Stimulated activated CD4-positive, alpha-beta T cell treated with anti-CD3 and anti-CD28 coated beads, Interleukin-2, amount 100 ng/mL, for 24 hours (primary cell): ENCODE data around the gene KLHL24.
A peak's percentile ranks its signal among the peaks of the same experiment; 100 is the strongest.
"Not testable (repeated sequence)": the region's sequence is repeated elsewhere in the genome, so short reads cannot be mapped to it uniquely, and the experiment has no call there.

ENCODE experiments used
- DNase-seq, 2 donors: peaks; one replicate each; pipeline ENCODE4 v3.0.0-alpha.2; 2020

The KLHL24 gene

GRCh38 chr3:183636221-183637105 is 1.0 kb downstream of the KLHL24 start:
- DNase-seq: peak; percentile 92

- DNase-seq: no peak
Observed at GRCh38 chr3:183637106-183637486, 1.7 kb downstream of the KLHL24 start.

- DNase-seq: not testable (repeated sequence)
Observed at GRCh38 chr3:183637633-183638032, 2.2 kb downstream of the KLHL24 start.

GRCh38 chr3:183638101-183638852 is 2.9 kb downstream of the KLHL24 start:
- no peak for DNase-seq

- not testable (repeated sequence) for DNase-seq
Observed at GRCh38 chr3:183640635-183641034, 5.2 kb downstream of the KLHL24 start.

GRCh38 chr3:183641882-183642281 is 6.5 kb downstream of the KLHL24 start:
- DNase-seq: no peak

GRCh38 chr3:183644244-183644643 is 8.8 kb downstream of the KLHL24 start:
- DNase-seq: no peak

GRCh38 chr3:183645254-183645653 is 9.8 kb downstream of the KLHL24 start:
- DNase-seq: no peak

- no peak for DNase-seq
Observed at GRCh38 chr3:183650554-183650953, 15.1 kb downstream of the KLHL24 start.

- DNase-seq: no peak
Observed at GRCh38 chr3:183653209-183654064, 18.0 kb downstream of the KLHL24 start.

- no peak for DNase-seq
Observed at GRCh38 chr3:183654727-183655126, 19.3 kb downstream of the KLHL24 start.

- no peak for DNase-seq
Observed at GRCh38 chr3:183662099-183662498, 26.7 kb downstream of the KLHL24 start.

GRCh38 chr3:183664913-183665381 is 29.5 kb downstream of the KLHL24 start:
- no peak for DNase-seq

GRCh38 chr3:183680061-183680460 is 44.6 kb downstream of the KLHL24 start:
- DNase-seq: no peak

- no peak for DNase-seq
Observed at GRCh38 chr3:183687705-183688104, 52.3 kb downstream of the KLHL24 start.

- DNase-seq: no peak
Observed at GRCh38 chr3:183688874-183689273, 53.5 kb downstream of the KLHL24 start.

GRCh38 chr3:183689621-183690020 is 54.2 kb downstream of the KLHL24 start:
- DNase-seq: not testable (repeated sequence)

- no peak for DNase-seq
Observed at GRCh38 chr3:183690402-183690995, 55.1 kb downstream of the KLHL24 start.

- DNase-seq: no peak
Observed at GRCh38 chr3:183692436-183692835, 57.0 kb downstream of the KLHL24 start.

GRCh38 chr3:183695569-183696364 is 60.3 kb downstream of the KLHL24 start:
- DNase-seq: no peak

GRCh38 chr3:183697123-183697609 is 61.7 kb downstream of the KLHL24 start:
- DNase-seq: no peak
